H1 (cell line): ENCODE data around the gene PRTN3. TPM values are rescaled to one million over a fixed set of nuclear protein-coding genes. Genes with fewer than 3 reads are reported as not detected.

Experiments used
- CTCF ChIA-PET: fragments of 300-600 bp; sonication (Branson Sonifier 250); formaldehyde crosslinking; loops from one replicate; lab custom pipeline; 2021; ENCODE audit not compliant: partially characterized antibody; lab: Charles Lee
- POLR2A ChIA-PET: fragments of 300-600 bp; sonication (Branson Sonifier 250); formaldehyde crosslinking; loops from one replicate; lab custom pipeline; 2021; ENCODE audit warnings: inconsistent platforms; ENCODE audit not compliant: partially characterized antibody; lab: Charles Lee
- DNase-seq, 2 experiments: peaks; one replicate each; pipeline versions ENCODE4 v3.0.0 to v3.0.0-alpha.2; 2010 to 2022; ENCODE audit warnings: low spot score in 2 of 2, low read depth in 1 of 2, mixed read lengths in 1 of 2
- FAIRE-seq: peaks from 2 replicates; lab custom pipeline; 2011; peaks lifted over from hg19 to GRCh38; lab: Jason Lieb, UNC
- H2AFZ ChIP-seq: 2 replicates; pipeline ENCODE4 v1.8.1; 2012; ENCODE audit warnings: low read length, inconsistent platforms
- H2AK5ac ChIP-seq: 2 replicates; pipeline ENCODE4 v1.6.1; 2013; ENCODE audit warnings: low read depth, low read length
- H2BK120ac ChIP-seq: replicated peaks from 2 replicates; pipeline ENCODE3; 2013; ENCODE audit warnings: low read depth, low read length, inconsistent platforms
- H2BK12ac ChIP-seq: 2 replicates; pipeline ENCODE4 v1.6.1; 2013; ENCODE audit warnings: low read depth, low read length
- H2BK15ac ChIP-seq: 2 replicates; pipeline ENCODE4 v1.6.1; 2013; ENCODE audit warnings: low read length
- H2BK20ac ChIP-seq: 2 replicates; pipeline ENCODE4 v1.6.1; 2013; ENCODE audit warnings: low read length
- H2BK5ac ChIP-seq: 2 replicates; pipeline ENCODE4 v1.6.1; 2013; ENCODE audit warnings: low read depth, low read length
- H3K14ac ChIP-seq: 2 replicates; pipeline ENCODE4 v1.6.1; 2013; ENCODE audit warnings: inconsistent platforms; ENCODE audit not compliant: insufficient read length
- H3K18ac ChIP-seq: 2 replicates; pipeline ENCODE4 v1.6.1; 2013; ENCODE audit warnings: low read length; ENCODE audit errors: extremely low read depth
- H3K23ac ChIP-seq: 2 replicates; pipeline ENCODE4 v1.6.1; 2013; ENCODE audit warnings: inconsistent platforms; ENCODE audit not compliant: insufficient read length
- H3K23me2 ChIP-seq: 2 replicates; pipeline ENCODE4 v1.6.1; 2013; ENCODE audit warnings: low read depth, low read length
- H3K27ac ChIP-seq: 2 replicates; pipeline ENCODE4 v1.6.1; 2011; ENCODE audit warnings: low read depth, low read length, inconsistent platforms
- H3K27me3 ChIP-seq, 4 experiments: replicated peaks in 1 of 4; 1 replicate in 1 of 4; 2 replicates in 3 of 4; pipeline versions ENCODE4 v1.6.1 to v1.8.1; 2011 to 2013; ENCODE audit warnings: low read length in 3 of 4, mild to moderate bottlenecking in 3 of 4, inconsistent platforms in 2 of 4, mixed read lengths in 2 of 4, moderate library complexity in 1 of 4; ENCODE audit not compliant: control insufficient read depth in 3 of 4, insufficient read depth in 3 of 4; ENCODE audit errors: extremely low read depth in 1 of 4
- H3K36me3 ChIP-seq, 4 experiments: 2 replicates each; pipeline versions ENCODE4 v1.6.1 to v1.8.1; 2011 to 2013; ENCODE audit warnings: mild to moderate bottlenecking in 4 of 4, low read length in 3 of 4, moderate library complexity in 2 of 4, control low read depth in 1 of 4, inconsistent platforms in 1 of 4; ENCODE audit not compliant: insufficient read depth in 4 of 4, control insufficient read depth in 2 of 4
- H3K4ac ChIP-seq: replicated peaks from 2 replicates; pipeline ENCODE3; 2013; ENCODE audit warnings: low read length, low read depth, mixed read lengths, inconsistent platforms; ENCODE audit not compliant: insufficient read length
- H3K4me1 ChIP-seq, 4 experiments: replicated peaks in 1 of 4; 1 replicate in 1 of 4; 2 replicates in 3 of 4; pipeline versions ENCODE4 v1.6.1 to v1.8.1; 2011 to 2013; ENCODE audit warnings: low read length in 3 of 4, inconsistent platforms in 2 of 4, mixed read lengths in 1 of 4; ENCODE audit not compliant: insufficient read depth in 4 of 4, control insufficient read depth in 3 of 4
- H3K4me2 ChIP-seq, 2 experiments: 2 replicates each; pipeline versions ENCODE4 v1.6.1 to v1.8.1; 2011 to 2013; ENCODE audit warnings: low read depth in 2 of 2, low read length in 2 of 2, control low read depth in 1 of 2, inconsistent platforms in 1 of 2, mild to moderate bottlenecking in 1 of 2; ENCODE audit not compliant: insufficient read depth in 1 of 2
- H3K4me3 ChIP-seq, 4 experiments: fragments of 200-600, 300-600 bp in 1 of 4; sonication (generic), shearing (Covaris generic), sonication (Bioruptor Twin) in 1 of 4; 2 replicates each; pipeline versions ENCODE4 v1.5.1 to v1.8.1; 2011 to 2016; ENCODE audit warnings: low read length in 4 of 4, low read depth in 3 of 4, control low read depth in 2 of 4, inconsistent platforms in 2 of 4, mild to moderate bottlenecking in 2 of 4, mixed read lengths in 1 of 4, moderate library complexity in 1 of 4; ENCODE audit not compliant: insufficient read depth in 2 of 4; ENCODE audit errors: extremely low read depth in 1 of 4
- H3K56ac ChIP-seq: replicated peaks from 2 replicates; pipeline ENCODE3; 2013; ENCODE audit warnings: low read depth, mild to moderate bottlenecking, mixed read lengths, low read length, inconsistent platforms; ENCODE audit not compliant: insufficient read length
- H3K79me1 ChIP-seq: 2 replicates; pipeline ENCODE4 v1.6.1; 2013; ENCODE audit warnings: low read depth, low read length, control low read depth
- H3K79me2 ChIP-seq, 2 experiments: 2 replicates each; pipeline versions ENCODE4 v1.6.1 to v1.8.1; 2012 to 2013; ENCODE audit warnings: low read length in 2 of 2, mild to moderate bottlenecking in 2 of 2, inconsistent platforms in 1 of 2; ENCODE audit not compliant: insufficient read depth in 2 of 2, control insufficient read depth in 1 of 2
- H3K9ac ChIP-seq, 4 experiments: replicated peaks in 1 of 4; 1 replicate in 1 of 4; 2 replicates in 3 of 4; pipeline versions ENCODE4 v1.6.1 to v1.8.1; 2011 to 2013; ENCODE audit warnings: low read depth in 3 of 4, low read length in 3 of 4, control low read depth in 2 of 4, mild to moderate bottlenecking in 2 of 4, moderate library complexity in 2 of 4, inconsistent platforms in 1 of 4; ENCODE audit errors: extremely low read depth in 1 of 4
- H3K9me3 ChIP-seq, 2 experiments: 2 replicates each; pipeline versions ENCODE4 v1.6.1 to v1.8.1; 2012 to 2013; ENCODE audit warnings: mild to moderate bottlenecking in 2 of 2, moderate library complexity in 2 of 2, control low read depth in 1 of 2, inconsistent platforms in 1 of 2, low read depth in 1 of 2, low read length in 1 of 2, mixed read lengths in 1 of 2; ENCODE audit not compliant: insufficient read depth in 2 of 2
- H4K20me1 ChIP-seq, 2 experiments: replicated peaks in 1 of 2; 2 replicates each; pipeline versions ENCODE3 to v1.8.1; 2011 to 2013; ENCODE audit warnings: inconsistent platforms in 2 of 2, low read length in 2 of 2, mild to moderate bottlenecking in 1 of 2; ENCODE audit not compliant: insufficient read depth in 2 of 2, control insufficient read depth in 1 of 2
- H4K5ac ChIP-seq: 2 replicates; pipeline ENCODE4 v1.6.1; 2013; ENCODE audit warnings: low read length, low read depth, mixed read lengths, inconsistent platforms; ENCODE audit not compliant: insufficient read length
- H4K8ac ChIP-seq: 2 replicates; pipeline ENCODE4 v1.8.0; 2013; ENCODE audit warnings: mild to moderate bottlenecking, moderate library complexity, low read length, inconsistent platforms; ENCODE audit not compliant: insufficient read depth; ENCODE audit errors: extremely low read depth
- H4K91ac ChIP-seq: replicated peaks from 2 replicates; pipeline ENCODE3; 2013; ENCODE audit warnings: low read length, mixed read lengths, inconsistent platforms; ENCODE audit not compliant: insufficient read length
- EP300 ChIP-seq, 2 experiments: IDR thresholded peaks; 1 replicate in 1 of 2; 2 replicates in 1 of 2; pipeline ENCODE4 v1.6.1; 2011 to 2012; ENCODE audit warnings: low read depth in 2 of 2, low read length in 2 of 2, mild to moderate bottlenecking in 2 of 2, borderline replicate concordance in 1 of 2, inconsistent platforms in 1 of 2, moderate library complexity in 1 of 2
- FOSL1 ChIP-seq: IDR thresholded peaks from 2 replicates; pipeline ENCODE4 v1.6.1; 2011; ENCODE audit warnings: mild to moderate bottlenecking, low read depth, low read length, moderate library complexity; ENCODE audit not compliant: insufficient read depth
- MAX ChIP-seq: IDR thresholded peaks from 2 replicates; pipeline ENCODE4 v1.6.1; 2012; ENCODE audit warnings: inconsistent platforms
- WGBS, 2 experiments: shearing (Covaris generic) in 1 of 2; methylation state at CpG; one replicate each; pipeline versions ENCODE4 v1.1.6 to v1.1.7; 2013 to 2015; ENCODE audit warnings: low lambda C conversion rate in 2 of 2, mixed read lengths in 2 of 2, inconsistent platforms in 1 of 2, low coverage in 1 of 2, missing lambda C conversion rate in 1 of 2; ENCODE audit not compliant: insufficient replicate concordance in 2 of 2, insufficient coverage in 1 of 2, insufficient read length in 1 of 2; ENCODE audit errors: extremely low coverage in 1 of 2, missing lambda C conversion rate in 1 of 2; 5-methylcytosine and 5-hydroxymethylcytosine counted together
- polyA plus RNA-seq, 7 experiments: library from polyadenylated mRNA; depleted of rRNA in 3 of 7; stranded (reverse) in 5 of 7; unstranded in 2 of 7; fragments of >200 nt in 5 of 7; fragments of 200-250 nt in 2 of 7; gene quantifications; 1 replicate in 5 of 7; 2 replicates in 1 of 7; 4 replicates in 1 of 7; pipeline versions ENCODE4 v1.2.1 to v1.2.3, GENCODE V29; 2011 to 2013; ENCODE audit warnings: missing spikeins in 2 of 7, mixed read lengths in 2 of 7
- total RNA-seq: library from RNA; stranded (reverse); fragmentation: NEBNext Ultra II Directional; extraction: Animal tissue kit (Norgen Biotek cat#: 25700); gene quantifications from 2 replicates; pipeline ENCODE4 v1.2.1, GENCODE V29; 2021

PRTN3 gene
- total and polyA plus RNA-seq, 2 of the 8 experiments (the other 6 are each of a cell fraction or from before 2014, with no cell fraction given) = 0.39 to 2.1 TPM

GRCh38 chr19:868458-869244 is 27.9 kb downstream of the PRTN3 start:
- Histone ChIP-seq H4K91ac (no peak overlapping the region), H2BK20ac (no peak overlapping the region), H4K20me1 (peaks cover 4 to 11% of the 10 kb centered on the region in 2 experiments), H3K56ac (no peak overlapping the region), H2AK5ac (no peak overlapping the region), H4K8ac (no peak overlapping the region; the same call in 1 of the 2 replicates), H3K14ac (no peak overlapping the region), H3K27me3 (no peaks in the 10 kb centered on the region; a peak in 1 of 7 replicates), H3K9ac (no peak overlapping the region), H3K18ac (no peak overlapping the region), H2BK15ac (no peak overlapping the region), H2BK12ac (0 out of 2 replicates have a peak overlapping the region, but pooled peaks have one; percentile 27), H2BK5ac (no peak overlapping the region; the same call in 1 of the 2 replicates), H4K5ac (no peak overlapping the region), H3K4me3 (no peak overlapping the region), H3K4me1 (peaks cover 3 to 22% (median 7%) of the 10 kb centered on the region in 4 experiments), H3K23me2 (no peaks in the 10 kb centered on the region), H3K27ac (no peak overlapping the region), H3K36me3 (peaks cover 0 to 14% (median 0%) of the 10 kb centered on the region in 4 experiments; a peak in 2 of 8 replicates), H3K79me1 (no peaks in the 10 kb centered on the region; the same call in 1 of the 2 replicates), H3K4ac (no peak overlapping the region), H3K9me3 (peaks cover 0 to 3% of the 10 kb centered on the region in 2 experiments; a peak in 1 of 4 replicates), H3K79me2 (no peaks in the 10 kb centered on the region), H3K4me2 (no peak overlapping the region), H2AFZ (no peak overlapping the region), H3K23ac (no peak overlapping the region), H2BK120ac (no peak overlapping the region)
- ChIA-PET CTCF (interaction anchor here (2.6 kb wide), 1 partner anchor 34 kb away, joined by 8 read pairs; no protein-coding TSS in a partner anchor), POLR2A (no interaction called here)
- DNase-seq (no peak), FAIRE-seq (no peak)
- 87% methylated on average over 32 of the region's 34 CpGs; no CpG with 5 or more reads in 1 of the 2 experiments for WGBS, 2 experiments
- TF ChIP-seq FOSL1 (no peak), MAX (0 out of 2 replicates have a peak, but pooled peaks have one; percentile 12), EP300 (IDR thresholded peaks at IDR 0.05; ENCODE audit: borderline replicate concordance in 1 of 2, low read depth in 2 of 2, low read length in 2 of 2) (no peak)
